Heart left ventricle (tissue), 13 donors: Measurements from ENCODE around the gene VGLL3.

Experiments used
- POLR2A ChIP-seq, 2 donors: fragments of 450-650 bp; IDR thresholded peaks; one replicate each; pipeline ENCODE4 v1.6.1; 2017; ENCODE audit warnings: antibody characterized with exemption in 2 of 2, mild to moderate bottlenecking in 2 of 2, moderate library complexity in 2 of 2
- TF ChIP-seq, protein P1 (sequence below), 12 donors: fragments of 200-600 bp; sonication (generic) in 4 of 12; IDR thresholded peaks; one replicate each; pipeline versions ENCODE4 v1.5.0 to v1.8.0; 2018 to 2022; ENCODE audit warnings: antibody characterized with exemption in 12 of 12, mild to moderate bottlenecking in 5 of 12
- donor health status: ischemic (EF 13 %, LVEDD 7.1; RV severe dilation, severe dysfunction).
- donor health status: DM: no; HTN: yes; CAD: no.
- donor health status: DM: no; HTN: no; CAD: no.
- donor health status: ischemic (EF 25% LVEDD 6.9; RV normal size, moderate dysfunction).
- donor health status: ischemic (EF 25% LVEDD 5.7; RV mildly dilated, moderate dysfunction).
- donor health status: ischemic (EF 35%, LVEDD 5.7; RV mildly dilated, moderate dysfunction).
- donor health status: nonischemic (EF 11% LVEDD 7.7; RV severe dilation, severe dysfunction).
- donor health status: DM: yes; HTN: yes; CAD: no.
- donor health status: PGD.
- donor health status: ischemic (EF 29% LVEDD 5.4; RV normal size, mild dysfunction).
- donor health status: nonischemic (EF 23%, LVEDD 6.1; RV moderate dilation, normal function).

DNA sequence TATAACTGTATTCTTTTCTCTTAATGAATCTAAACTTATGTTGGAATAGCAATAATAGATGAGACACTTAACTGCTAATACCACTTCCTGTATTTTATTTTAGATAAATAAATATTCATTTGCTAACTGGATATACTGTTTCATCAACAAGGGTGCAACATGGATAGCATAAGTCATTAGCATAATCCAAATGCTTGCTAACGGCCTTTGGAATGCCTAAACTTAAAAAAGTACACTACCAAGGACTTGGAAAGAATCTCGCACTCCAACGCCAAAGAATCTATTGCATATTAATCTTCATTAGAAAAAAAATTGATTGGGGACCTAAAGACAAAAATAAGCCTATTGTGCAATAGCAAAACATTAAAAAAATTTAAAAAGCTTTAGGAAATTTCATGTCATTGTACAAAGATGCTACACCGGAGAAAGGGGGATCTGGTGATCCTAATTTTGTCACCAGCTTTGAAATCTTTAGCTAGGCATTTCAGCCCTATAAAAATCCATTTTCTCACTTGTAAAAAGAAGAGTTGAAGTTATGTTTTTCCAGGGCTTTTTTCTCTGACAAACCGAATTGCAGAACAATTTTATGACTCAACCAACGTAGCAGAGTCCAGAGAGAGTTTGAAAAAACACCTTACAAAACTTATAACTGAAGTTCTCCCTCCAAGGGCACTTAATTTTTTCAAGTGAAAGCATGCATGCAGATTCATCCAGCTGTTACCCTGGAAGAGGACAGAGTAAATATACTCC is 4.1 kb downstream of the VGLL3 start:
- TF ChIP-seq, protein P1, sequence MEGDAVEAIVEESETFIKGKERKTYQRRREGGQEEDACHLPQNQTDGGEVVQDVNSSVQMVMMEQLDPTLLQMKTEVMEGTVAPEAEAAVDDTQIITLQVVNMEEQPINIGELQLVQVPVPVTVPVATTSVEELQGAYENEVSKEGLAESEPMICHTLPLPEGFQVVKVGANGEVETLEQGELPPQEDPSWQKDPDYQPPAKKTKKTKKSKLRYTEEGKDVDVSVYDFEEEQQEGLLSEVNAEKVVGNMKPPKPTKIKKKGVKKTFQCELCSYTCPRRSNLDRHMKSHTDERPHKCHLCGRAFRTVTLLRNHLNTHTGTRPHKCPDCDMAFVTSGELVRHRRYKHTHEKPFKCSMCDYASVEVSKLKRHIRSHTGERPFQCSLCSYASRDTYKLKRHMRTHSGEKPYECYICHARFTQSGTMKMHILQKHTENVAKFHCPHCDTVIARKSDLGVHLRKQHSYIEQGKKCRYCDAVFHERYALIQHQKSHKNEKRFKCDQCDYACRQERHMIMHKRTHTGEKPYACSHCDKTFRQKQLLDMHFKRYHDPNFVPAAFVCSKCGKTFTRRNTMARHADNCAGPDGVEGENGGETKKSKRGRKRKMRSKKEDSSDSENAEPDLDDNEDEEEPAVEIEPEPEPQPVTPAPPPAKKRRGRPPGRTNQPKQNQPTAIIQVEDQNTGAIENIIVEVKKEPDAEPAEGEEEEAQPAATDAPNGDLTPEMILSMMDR (IDR thresholded peaks at IDR 0.05): no peak
- no peak for TF ChIP-seq POLR2A (IDR thresholded peaks at IDR 0.05)
